Endothelial cell of umbilical vein (primary cell): ENCODE data around the gene TCF7L2. TPM values are rescaled to one million over a fixed set of nuclear protein-coding genes. Genes with fewer than 3 reads are reported as not detected.

Source experiments
- BruUV-seq: library from RNA; stranded (reverse); fragments of 400-500 nt; replicated peaks from 2 replicates; lab custom pipeline; 2021; lab: Mats Ljungman, UMichigan
- CTCF ChIA-PET: fragments of 300-600, 350-600 bp; sonication (Branson Sonifier 250); formaldehyde crosslinking; loops from one replicate; lab custom pipeline; 2021; ENCODE audit warnings: antibody characterized with exemption, inconsistent platforms; lab: Charles Lee
- POLR2A ChIA-PET: fragments of 300-600, 350-600 bp; sonication (Branson Sonifier 250); formaldehyde crosslinking; loops from one replicate; lab custom pipeline; 2021; ENCODE audit warnings: antibody characterized with exemption, inconsistent platforms; lab: Charles Lee
- DNase-seq: peaks from one replicate; pipeline ENCODE4 v3.0.0-alpha.2; 2011; ENCODE audit warnings: low read depth, low spot score
- FAIRE-seq: peaks from 2 replicates; lab custom pipeline; 2011; peaks lifted over from hg19 to GRCh38; lab: Jason Lieb, UNC
- H2AFZ ChIP-seq: 2 replicates; pipeline ENCODE4 v1.6.0; 2012; ENCODE audit warnings: low read depth, low read length, control low read depth, inconsistent platforms
- H3K27ac ChIP-seq: 2 replicates; pipeline ENCODE4 v1.5.1; 2011; ENCODE audit warnings: low read depth, mild to moderate bottlenecking, control low read depth, low read length, moderate library complexity; ENCODE audit not compliant: insufficient read depth
- H3K27me3 ChIP-seq, 2 experiments: 2 replicates each; pipeline versions ENCODE4 v1.6.0 to v1.6.1; 2011; ENCODE audit warnings: low read length in 2 of 2, mixed read lengths in 1 of 2; ENCODE audit not compliant: control insufficient read depth in 2 of 2, insufficient read depth in 2 of 2
- H3K36me3 ChIP-seq, 2 experiments: 2 replicates in 1 of 2; 3 replicates in 1 of 2; pipeline ENCODE4 v1.5.1; 2011; ENCODE audit warnings: low read length in 2 of 2, mild to moderate bottlenecking in 1 of 2, moderate library complexity in 1 of 2; ENCODE audit not compliant: control insufficient read depth in 2 of 2, insufficient read depth in 2 of 2; ENCODE audit errors: extremely low read depth in 1 of 2
- H3K4me1 ChIP-seq: 3 replicates; pipeline ENCODE4 v1.5.1; 2011; ENCODE audit warnings: mild to moderate bottlenecking, low read length; ENCODE audit not compliant: control insufficient read depth, insufficient read depth; ENCODE audit errors: extremely low read depth
- H3K4me2 ChIP-seq: 2 replicates; pipeline ENCODE4 v1.6.1; 2011; ENCODE audit warnings: low read length, control low read depth, mixed read lengths; ENCODE audit not compliant: insufficient read depth
- H3K4me3 ChIP-seq, 3 experiments: fragments of 200-600 bp in 1 of 3; sonication (generic), shearing (Covaris generic) in 1 of 3; replicated peaks in 1 of 3; 2 replicates each; pipeline ENCODE4 v1.5.1; 2011 to 2016; ENCODE audit warnings: control low read depth in 3 of 3, low read length in 3 of 3, mild to moderate bottlenecking in 2 of 3, inconsistent platforms in 1 of 3, low read depth in 1 of 3, moderate library complexity in 1 of 3; ENCODE audit not compliant: insufficient read depth in 1 of 3
- H3K79me2 ChIP-seq: 2 replicates; pipeline ENCODE4 v1.6.0; 2012; ENCODE audit warnings: low read length, inconsistent platforms; ENCODE audit not compliant: control insufficient read depth, insufficient read depth
- H3K9ac ChIP-seq: replicated peaks from 2 replicates; pipeline ENCODE3; 2011; ENCODE audit warnings: low read length, control low read depth; ENCODE audit not compliant: insufficient read depth; ENCODE audit errors: extremely low read depth
- H3K9me1 ChIP-seq: replicated peaks from 3 replicates; pipeline ENCODE4 v1.6.0; 2011; ENCODE audit warnings: mild to moderate bottlenecking, low read length; ENCODE audit not compliant: control insufficient read depth, insufficient read depth; ENCODE audit errors: extremely low read depth
- H3K9me3 ChIP-seq: replicated peaks from 2 replicates; pipeline ENCODE4 v1.5.1; 2012; ENCODE audit warnings: low read length, inconsistent platforms; ENCODE audit not compliant: control insufficient read depth, insufficient read depth
- H4K20me1 ChIP-seq: replicated peaks from 2 replicates; pipeline ENCODE3; 2011; ENCODE audit warnings: mild to moderate bottlenecking, low read length; ENCODE audit not compliant: control insufficient read depth, insufficient read depth; ENCODE audit errors: extremely low read depth
- EZH2 ChIP-seq: IDR thresholded peaks from 2 replicates; pipeline ENCODE4 v1.6.1; 2012; ENCODE audit warnings: borderline replicate concordance, low read depth, mild to moderate bottlenecking, moderate library complexity, low read length, inconsistent platforms; ENCODE audit not compliant: severe bottlenecking
- FOS ChIP-seq: IDR thresholded peaks from 2 replicates; pipeline ENCODE4 v1.6.1; 2011; ENCODE audit warnings: mild to moderate bottlenecking, low read length, moderate library complexity, borderline replicate concordance; ENCODE audit not compliant: insufficient read depth
- JUN ChIP-seq: IDR thresholded peaks from 2 replicates; pipeline ENCODE4 v1.6.1; 2011; ENCODE audit warnings: borderline replicate concordance, low read depth; ENCODE audit not compliant: insufficient read length, insufficient read depth
- MYC ChIP-seq: IDR thresholded peaks from one replicate; pipeline ENCODE4 v1.6.1; 2011; ENCODE audit warnings: mild to moderate bottlenecking, low read depth, low read length
- POLR2A ChIP-seq: IDR thresholded peaks from 2 replicates; pipeline ENCODE4 v1.6.1; 2012; ENCODE audit warnings: low read depth, mild to moderate bottlenecking, control low read depth, low read length
- POLR2AphosphoS5 ChIP-seq: IDR thresholded peaks from 2 replicates; pipeline ENCODE4 v1.6.1; 2012; ENCODE audit warnings: low read depth, mild to moderate bottlenecking, control low read depth, low read length, moderate library complexity; ENCODE audit not compliant: insufficient read depth
- dilution Hi-C: fragments of 300-500 bp; cut with MboI; formaldehyde crosslinking; loops from one replicate; pipeline ENCODE4 v1.15.0; 2019; ENCODE audit warnings: low sequenced_read_pairs; ENCODE audit not compliant: extremely low pct_ligation_motif_present
- intact Hi-C: fragments of 100-400 bp; cut with micrococcal nuclease; formaldehyde crosslinking; loops from one replicate; pipeline ENCODE4 v1.10.0; 2022
- polyA plus RNA-seq, 4 experiments: library from polyadenylated mRNA; depleted of rRNA in 3 of 4; stranded (reverse) in 3 of 4; unstranded in 1 of 4; fragments of >200 nt; gene quantifications; 2 replicates each; pipeline versions ENCODE4 v1.2.1 to v1.2.3, GENCODE V29; 2011 to 2012; ENCODE audit warnings: missing spikeins in 1 of 4
- total RNA-seq: library from RNA; stranded (reverse); gene quantifications from 2 replicates; pipeline ENCODE4 v1.2.3, GENCODE V29; 2021
- TF ChIP-seq, protein P1 (sequence below): IDR thresholded peaks from 2 replicates; pipeline ENCODE4 v1.6.1; 2011; ENCODE audit not compliant: insufficient read depth, insufficient read length

The TCF7L2 gene
- total and polyA plus RNA-seq, 2 donors (not counting 3 experiments of a cell fraction or from before 2014, with no cell fraction given): 9.9 to 21.8 TPM

DNA sequence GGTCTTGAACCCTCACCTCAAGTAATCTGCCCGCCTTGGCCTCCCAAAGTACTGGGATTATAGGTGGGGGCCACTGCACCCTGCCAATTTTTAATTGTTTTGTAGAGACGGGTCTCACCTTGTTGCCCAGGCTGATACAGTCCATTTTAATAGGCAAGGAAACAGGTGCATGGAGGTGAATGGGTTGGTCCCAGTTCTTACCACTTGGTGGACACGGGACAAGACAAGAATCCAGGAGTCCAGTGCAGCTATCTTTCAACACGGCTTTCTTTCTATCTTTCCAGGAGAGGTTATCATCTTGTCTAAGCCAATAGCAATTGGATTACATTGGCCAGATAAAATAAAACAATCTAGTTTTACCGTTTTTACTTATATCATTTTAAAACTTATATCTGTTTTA lies 23.8 kb downstream of the TCF7L2 start:
- BruUV-seq: no TSS peak
- TF ChIP-seq POLR2A (no peak), MYC (no peak), FOS (no peak), EZH2 (no peak)
- TF ChIP-seq, protein P1, sequence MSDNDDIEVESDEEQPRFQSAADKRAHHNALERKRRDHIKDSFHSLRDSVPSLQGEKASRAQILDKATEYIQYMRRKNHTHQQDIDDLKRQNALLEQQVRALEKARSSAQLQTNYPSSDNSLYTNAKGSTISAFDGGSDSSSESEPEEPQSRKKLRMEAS: no peak
- Histone ChIP-seq H3K4me3 (no peak overlapping the region), H3K9me3 (no peaks in the 10 kb centered on the region), H3K4me1 (no peaks in the 10 kb centered on the region), H3K9ac (no peak overlapping the region), H2AFZ (no peak overlapping the region), H4K20me1 (peaks cover under 1% of the 10 kb centered on the region), H3K79me2 (peaks cover 13% of the 10 kb centered on the region), H3K27me3 (no peaks in the 10 kb centered on the region), H3K4me2 (no peak overlapping the region), H3K9me1 (no peaks in the 10 kb centered on the region), H3K36me3 (no peaks in the 10 kb centered on the region), H3K27ac (no peak overlapping the region)
- CTCF ChIA-PET: interaction anchor here (1.6 kb wide), 1 partner anchor 11 kb away, joined by 6 read pairs; no protein-coding TSS in a partner anchor
- POLR2A ChIA-PET: no interaction called here
- intact Hi-C loops (no loop called here), dilution Hi-C loops (no loop called here)
- no peak for FAIRE-seq
- no peak for DNase-seq

DNA sequence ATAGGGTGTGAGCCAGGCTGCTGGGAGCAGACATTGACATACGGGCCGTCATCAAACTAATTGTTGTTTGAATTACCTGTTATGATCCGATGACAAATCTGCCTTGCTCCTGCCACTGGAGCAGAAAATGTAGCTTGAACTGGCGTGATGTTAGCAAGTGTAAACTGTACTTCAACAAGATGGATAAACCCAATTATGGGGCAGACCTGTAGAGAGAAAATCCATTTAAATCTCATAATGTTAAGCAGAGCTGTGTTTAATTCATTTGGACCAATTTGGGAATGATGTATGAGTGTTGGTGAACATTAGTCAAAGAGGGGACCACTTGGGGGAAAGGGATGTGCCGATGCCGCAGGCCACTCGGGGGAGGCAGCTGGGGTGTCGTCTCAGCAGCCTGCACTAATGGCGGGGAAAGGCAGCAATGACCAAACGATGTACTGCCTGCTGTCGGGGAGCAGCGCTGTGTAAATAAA lies 27.4 kb downstream of the TCF7L2 start:
- DNase-seq: no peak
- ChIA-PET CTCF (interaction anchor here (1.2 kb wide), 1 partner anchor 41 kb away, joined by 3 read pairs; no protein-coding TSS in a partner anchor), POLR2A (no interaction called here)
- BruUV-seq: no TSS peak
- H4K20me1 ChIP-seq: peaks cover 2% of the 10 kb centered on the region
- FAIRE-seq: no peak
- H3K27ac ChIP-seq: no peak overlapping the region
- H3K79me2 ChIP-seq: peaks cover 3% of the 10 kb centered on the region
- H2AFZ ChIP-seq: no peak overlapping the region
- intact Hi-C loops (no loop called here), dilution Hi-C loops (no loop called here)
- H3K36me3 ChIP-seq: no peaks in the 10 kb centered on the region
- no peak overlapping the region for H3K4me3 ChIP-seq
- H3K4me1 ChIP-seq: no peaks in the 10 kb centered on the region
- TF ChIP-seq POLR2AphosphoS5: no peak
- no peak for TF ChIP-seq JUN
- H3K9me1 ChIP-seq: no peaks in the 10 kb centered on the region
- H3K27me3 ChIP-seq: no peaks in the 10 kb centered on the region
- no peak overlapping the region for H3K9ac ChIP-seq
- no peak overlapping the region for H3K4me2 ChIP-seq
- no peaks in the 10 kb centered on the region for H3K9me3 ChIP-seq
